ENCODE measurements around the gene GHITM.
"Not testable (repeated sequence)": the region's sequence is repeated elsewhere in the genome, so short reads cannot be mapped to it uniquely, and the experiment has no call there.

The GHITM gene

DNA sequence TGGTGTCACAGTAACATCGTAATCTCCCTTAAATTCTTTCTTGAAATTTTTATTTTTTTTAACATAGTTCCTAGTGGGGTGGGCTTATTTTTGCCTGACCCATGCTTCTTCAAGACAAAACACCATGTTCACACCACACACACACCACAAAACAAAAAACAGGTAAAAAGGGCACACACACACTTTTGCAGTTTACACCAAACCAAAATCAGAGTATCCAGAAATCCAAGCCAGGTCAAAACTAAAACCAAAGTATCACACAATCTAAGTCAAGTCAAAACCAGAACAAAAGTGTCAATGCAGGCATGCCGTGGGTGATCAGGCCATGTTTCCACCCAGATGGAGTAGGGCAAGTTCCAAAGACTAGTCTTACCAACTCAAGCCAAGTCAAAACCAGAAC is 31.9 kb downstream of the GHITM start:
- H3K4me1 ChIP-seq (ENCODE audit: control insufficient read depth, insufficient read depth, low read length); H3K27me3 ChIP-seq (ENCODE audit: control insufficient read depth, insufficient read depth, low read length); H3K36me3 ChIP-seq (ENCODE audit: control insufficient read depth, insufficient read depth, low read length); H3K4me3 ChIP-seq (ENCODE audit: low read length); H3K9me3 ChIP-seq (ENCODE audit: control insufficient read depth, low read length); H3K9ac ChIP-seq (ENCODE audit: low read length): not testable (repeated sequence)

GRCh38 chr10:84171700-84172466 is 32.6 kb downstream of the GHITM start:
- not testable (repeated sequence) for H3K4me3 ChIP-seq (ENCODE audit: low read length); H3K9ac ChIP-seq (ENCODE audit: low read length); H3K27me3 ChIP-seq (ENCODE audit: control insufficient read depth, insufficient read depth, low read length)

DNA sequence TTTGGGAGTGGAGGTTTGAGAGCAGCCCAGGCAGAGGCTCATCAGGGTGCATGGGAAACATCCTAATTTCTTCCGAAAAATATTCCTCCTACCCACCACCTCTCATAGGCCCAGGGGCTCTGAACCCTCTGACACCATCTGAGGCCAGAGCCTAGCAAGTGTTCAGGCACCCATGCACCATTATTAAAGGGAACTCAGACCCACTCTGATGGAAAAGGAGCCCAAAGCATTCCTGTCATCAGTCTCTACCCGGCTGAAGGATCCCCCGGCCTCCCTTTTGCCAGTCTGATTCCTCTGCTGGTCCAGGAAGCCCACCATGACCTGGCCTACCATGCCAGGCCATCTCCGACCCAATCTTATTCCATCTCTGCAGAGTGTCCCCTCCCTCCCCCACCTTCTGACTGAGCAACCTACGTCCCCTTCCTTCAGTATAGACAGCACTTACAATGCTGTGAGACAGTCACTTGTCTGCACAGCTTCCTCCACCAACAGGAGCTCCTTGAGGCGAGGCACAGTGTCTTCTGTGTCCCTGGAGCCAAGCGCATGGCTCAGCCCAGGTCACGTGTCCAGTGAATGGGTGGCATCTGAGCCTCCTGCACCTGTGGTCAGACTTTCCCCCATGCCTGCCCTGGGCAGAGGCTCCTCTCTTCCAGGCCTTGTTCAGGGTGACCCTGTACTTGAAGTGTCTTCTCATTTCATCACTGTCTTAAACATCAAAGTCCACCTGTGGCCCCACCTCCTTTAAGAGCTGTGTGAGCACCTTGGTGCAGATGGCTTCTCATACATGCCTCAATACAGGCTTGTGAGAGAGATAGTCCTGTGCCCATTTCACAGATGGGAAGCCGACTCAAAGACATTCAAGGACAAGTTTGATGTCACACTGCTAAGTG is 33.4 kb downstream of the GHITM start:
- H3K36me3 ChIP-seq (ENCODE audit: control insufficient read depth, insufficient read depth, low read length): no peaks in the 10 kb centered on the region
- no peaks in the 10 kb centered on the region for H3K9me3 ChIP-seq (ENCODE audit: control insufficient read depth, low read length)
- H3K4me1 ChIP-seq (ENCODE audit: control insufficient read depth, insufficient read depth, low read length): no peaks in the 10 kb centered on the region
- no peaks in the 10 kb centered on the region for H3K27me3 ChIP-seq (ENCODE audit: control insufficient read depth, insufficient read depth, low read length)
- no peak overlapping the region for H3K9ac ChIP-seq (ENCODE audit: low read length)
- no peak overlapping the region for H3K4me3 ChIP-seq (ENCODE audit: low read length)

More at GRCh38 chr10:84171700-84172466, 32.6 kb downstream of the GHITM start:
- H3K9me3 ChIP-seq (ENCODE audit: control insufficient read depth, low read length); H3K36me3 ChIP-seq (ENCODE audit: control insufficient read depth, insufficient read depth, low read length); H3K4me1 ChIP-seq (ENCODE audit: control insufficient read depth, insufficient read depth, low read length): not testable (repeated sequence)

- no peak within 1 kb of the TSS for H3K4me3 ChIP-seq (ENCODE audit: low read length)
- no peaks in the 10 kb centered on the region for H3K4me1 ChIP-seq (ENCODE audit: control insufficient read depth, insufficient read depth, low read length)
- H3K9ac ChIP-seq (ENCODE audit: low read length): no peak within 1 kb of the TSS
- H3K27me3 ChIP-seq (ENCODE audit: control insufficient read depth, insufficient read depth, low read length): no peaks in the 10 kb centered on the region
- H3K9me3 ChIP-seq (ENCODE audit: control insufficient read depth, low read length): no peaks in the 10 kb centered on the region
- no peaks in the 10 kb centered on the region for H3K36me3 ChIP-seq (ENCODE audit: control insufficient read depth, insufficient read depth, low read length)
Measured at GRCh38 chr10:84173501-84173929, 34.2 kb downstream of the GHITM start, which contains the start of gene GPR15LG. Gene GPR15LG, plus strand, starts transcription at chr10:84173801. Its CDS starts 51 bp downstream, at chr10:84173852.

- no peak overlapping the region for H3K4me3 ChIP-seq (ENCODE audit: low read length)
- no peaks in the 10 kb centered on the region for H3K4me1 ChIP-seq (ENCODE audit: control insufficient read depth, insufficient read depth, low read length)
- no peak overlapping the region for H3K9ac ChIP-seq (ENCODE audit: low read length)
- no peaks in the 10 kb centered on the region for H3K36me3 ChIP-seq (ENCODE audit: control insufficient read depth, insufficient read depth, low read length)
- H3K9me3 ChIP-seq (ENCODE audit: control insufficient read depth, low read length): no peaks in the 10 kb centered on the region
- H3K27me3 ChIP-seq (ENCODE audit: control insufficient read depth, insufficient read depth, low read length): no peaks in the 10 kb centered on the region
Measured at GRCh38 chr10:84175436-84175835, 36.1 kb downstream of the GHITM start.

DNA sequence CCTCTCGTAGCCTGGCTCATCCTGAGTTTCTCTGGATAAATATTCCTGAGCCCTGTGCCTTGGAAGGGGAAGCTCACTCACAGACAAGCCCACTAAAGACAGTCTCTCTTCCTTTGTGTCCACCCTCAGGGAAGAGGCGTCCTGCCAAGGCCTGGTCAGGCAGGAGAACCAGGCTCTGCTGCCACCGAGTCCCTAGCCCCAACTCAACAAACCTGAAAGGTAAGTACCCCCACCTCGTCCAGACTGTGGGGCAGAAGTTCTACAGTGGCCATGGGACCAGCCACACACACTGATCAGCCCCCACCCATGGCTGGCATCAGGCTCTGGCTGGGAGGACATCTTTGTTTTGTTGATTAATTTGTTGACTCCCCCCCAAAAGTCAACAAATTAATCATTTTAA is 37.0 kb downstream of the GHITM start:
- Histone ChIP-seq H3K9me3 (ENCODE audit: control insufficient read depth, low read length) (no peaks in the 10 kb centered on the region), H3K4me1 (ENCODE audit: control insufficient read depth, insufficient read depth, low read length) (no peaks in the 10 kb centered on the region)

GRCh38 chr10:84176836-84177474 is 37.6 kb downstream of the GHITM start:
- no peak overlapping the region for H3K9ac ChIP-seq (ENCODE audit: low read length)
- no peaks in the 10 kb centered on the region for H3K4me1 ChIP-seq (ENCODE audit: control insufficient read depth, insufficient read depth, low read length)
- no peaks in the 10 kb centered on the region for H3K36me3 ChIP-seq (ENCODE audit: control insufficient read depth, insufficient read depth, low read length)
- no peaks in the 10 kb centered on the region for H3K9me3 ChIP-seq (ENCODE audit: control insufficient read depth, low read length)
- no peaks in the 10 kb centered on the region for H3K27me3 ChIP-seq (ENCODE audit: control insufficient read depth, insufficient read depth, low read length)
- H3K4me3 ChIP-seq (ENCODE audit: low read length): no peak overlapping the region

More for the DNA sequence above, 37.0 kb downstream of the GHITM start:
- no peak overlapping the region for H3K4me3 ChIP-seq (ENCODE audit: low read length)
- no peak overlapping the region for H3K9ac ChIP-seq (ENCODE audit: low read length)
- no peaks in the 10 kb centered on the region for H3K27me3 ChIP-seq (ENCODE audit: control insufficient read depth, insufficient read depth, low read length)
- no peaks in the 10 kb centered on the region for H3K36me3 ChIP-seq (ENCODE audit: control insufficient read depth, insufficient read depth, low read length)

- Histone ChIP-seq H3K4me3 (ENCODE audit: low read length) (no peak overlapping the region), H3K36me3 (ENCODE audit: control insufficient read depth, insufficient read depth, low read length) (no peaks in the 10 kb centered on the region)
Measured at GRCh38 chr10:84177541-84178141, 38.3 kb downstream of the GHITM start.

GRCh38 chr10:84178160-84178609 is 38.9 kb downstream of the GHITM start:
- no peaks in the 10 kb centered on the region for H3K9me3 ChIP-seq (ENCODE audit: control insufficient read depth, low read length)
- no peaks in the 10 kb centered on the region for H3K36me3 ChIP-seq (ENCODE audit: control insufficient read depth, insufficient read depth, low read length)
- no peaks in the 10 kb centered on the region for H3K27me3 ChIP-seq (ENCODE audit: control insufficient read depth, insufficient read depth, low read length)
- H3K9ac ChIP-seq (ENCODE audit: low read length): no peak overlapping the region
- H3K4me3 ChIP-seq (ENCODE audit: low read length): no peak overlapping the region
- no peaks in the 10 kb centered on the region for H3K4me1 ChIP-seq (ENCODE audit: control insufficient read depth, insufficient read depth, low read length)

More at GRCh38 chr10:84177541-84178141, 38.3 kb downstream of the GHITM start:
- H3K4me1 ChIP-seq (ENCODE audit: control insufficient read depth, insufficient read depth, low read length): no peaks in the 10 kb centered on the region
- H3K9me3 ChIP-seq (ENCODE audit: control insufficient read depth, low read length): no peaks in the 10 kb centered on the region
- no peaks in the 10 kb centered on the region for H3K27me3 ChIP-seq (ENCODE audit: control insufficient read depth, insufficient read depth, low read length)
- no peak overlapping the region for H3K9ac ChIP-seq (ENCODE audit: low read length)

- Histone ChIP-seq H3K4me3 (ENCODE audit: low read length) (no peak overlapping the region), H3K9ac (ENCODE audit: low read length) (no peak overlapping the region), H3K9me3 (ENCODE audit: control insufficient read depth, low read length) (no peaks in the 10 kb centered on the region), H3K36me3 (ENCODE audit: control insufficient read depth, insufficient read depth, low read length) (no peaks in the 10 kb centered on the region), H3K27me3 (ENCODE audit: control insufficient read depth, insufficient read depth, low read length) (no peaks in the 10 kb centered on the region), H3K4me1 (ENCODE audit: control insufficient read depth, insufficient read depth, low read length) (no peaks in the 10 kb centered on the region)
Measured at GRCh38 chr10:84179059-84179710, 39.9 kb downstream of the GHITM start.

DNA sequence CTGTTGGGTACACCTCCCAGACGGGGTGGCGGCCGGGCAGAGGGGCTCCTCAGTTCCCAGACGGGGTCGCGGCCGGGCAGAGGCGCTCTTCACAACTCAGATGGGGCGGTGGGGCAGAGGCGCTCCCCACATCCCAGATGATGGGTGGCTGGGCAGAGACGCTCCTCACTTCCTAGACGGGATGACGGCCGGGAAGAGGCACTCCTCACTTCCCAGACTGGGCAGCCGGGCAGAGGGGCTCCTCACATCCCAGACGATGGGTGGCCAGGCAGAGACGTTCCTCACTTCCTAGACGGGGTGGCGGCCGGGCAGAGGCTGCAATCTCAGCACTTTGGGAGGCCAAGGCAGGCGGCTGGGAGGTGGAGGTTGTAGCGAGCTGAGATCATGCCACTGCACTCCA is 41.1 kb downstream of the GHITM start:
- not testable (repeated sequence) for H3K27me3 ChIP-seq (ENCODE audit: control insufficient read depth, insufficient read depth, low read length); H3K9me3 ChIP-seq (ENCODE audit: control insufficient read depth, low read length); H3K9ac ChIP-seq (ENCODE audit: low read length); H3K4me3 ChIP-seq (ENCODE audit: low read length); H3K36me3 ChIP-seq (ENCODE audit: control insufficient read depth, insufficient read depth, low read length); H3K4me1 ChIP-seq (ENCODE audit: control insufficient read depth, insufficient read depth, low read length)
